HepG2 (cell line): ENCODE measurements around the gene TNKS1BP1. TPM values are rescaled to one million over a fixed set of nuclear protein-coding genes. Genes with fewer than 3 reads are reported as not detected.

Experiments used
- HNF4A ChIP-seq: sonication (generic); formaldehyde crosslinking; IDR thresholded peaks from 2 replicates; pipeline ENCODE4 v1.4.0; 2020; ENCODE audit warnings: missing genetic modification reagents
- HNRNPL ChIP-seq: fragments of 200-400 bp; formaldehyde crosslinking; IDR thresholded peaks from 2 replicates; pipeline ENCODE4 v1.6.1; 2017; ENCODE audit warnings: mild to moderate bottlenecking, low read depth, low read length
- JDP2 ChIP-seq: sonication (generic); formaldehyde crosslinking; IDR thresholded peaks from 2 replicates; pipeline ENCODE4 v1.8.1; 2022; ENCODE audit warnings: missing genetic modification reagents, borderline replicate concordance
- KAT2B ChIP-seq: fragments of 150-350 bp; IDR thresholded peaks from 2 replicates; pipeline ENCODE4 v1.6.1; 2014; ENCODE audit warnings: low read depth, low read length, borderline replicate concordance
- KDM2A ChIP-seq: sonication (generic); formaldehyde crosslinking; IDR thresholded peaks from 2 replicates; pipeline ENCODE4 v1.4.0; 2020; ENCODE audit warnings: low read depth, missing genetic modification reagents, borderline replicate concordance
- KLF15 ChIP-seq: sonication (generic); formaldehyde crosslinking; IDR thresholded peaks from 2 replicates; pipeline ENCODE4 v1.8.1; 2023; ENCODE audit warnings: borderline replicate concordance, mild to moderate bottlenecking, inconsistent platforms, missing genetic modification reagents, mixed read lengths
- NCOA2 ChIP-seq: sonication (generic); formaldehyde crosslinking; IDR thresholded peaks from 2 replicates; pipeline ENCODE4 v1.8.0; 2022; ENCODE audit warnings: inconsistent platforms
- NFIB ChIP-seq: sonication (generic); formaldehyde crosslinking; IDR thresholded peaks from 2 replicates; pipeline ENCODE4 v1.9.0; 2021; ENCODE audit warnings: missing genetic modification reagents, mild to moderate bottlenecking, borderline replicate concordance
- SMYD3 ChIP-seq: sonication (generic); formaldehyde crosslinking; IDR thresholded peaks from 2 replicates; pipeline ENCODE4 v1.8.1; 2023; ENCODE audit warnings: mild to moderate bottlenecking, missing genetic modification reagents
- SP2 ChIP-seq: sonication (generic); formaldehyde crosslinking; IDR thresholded peaks from 2 replicates; pipeline ENCODE4 v1.5.1; 2020; ENCODE audit warnings: mild to moderate bottlenecking, missing genetic modification reagents
- TBX3 ChIP-seq: fragments of 450-650 bp; IDR thresholded peaks from 2 replicates; pipeline ENCODE4 v1.6.1; 2017; ENCODE audit warnings: antibody characterized with exemption, mild to moderate bottlenecking, inconsistent platforms, borderline replicate concordance
- XBP1 ChIP-seq: sonication (generic); formaldehyde crosslinking; IDR thresholded peaks from 2 replicates; pipeline ENCODE4 v1.5.0; 2020; ENCODE audit warnings: missing genetic modification reagents
- ZBTB4 ChIP-seq: sonication (generic); formaldehyde crosslinking; IDR thresholded peaks from 2 replicates; pipeline ENCODE4 v1.4.0; 2020; ENCODE audit warnings: missing genetic modification reagents, mild to moderate bottlenecking, borderline replicate concordance
- ZMYM2 ChIP-seq: sonication (generic); formaldehyde crosslinking; IDR thresholded peaks from 2 replicates; pipeline ENCODE4 v1.8.0; 2022; ENCODE audit warnings: mild to moderate bottlenecking, missing genetic modification reagents
- ZNF678 ChIP-seq: sonication (generic); formaldehyde crosslinking; IDR thresholded peaks from 2 replicates; pipeline ENCODE4 v1.4.0; 2020; ENCODE audit warnings: mild to moderate bottlenecking, missing genetic modification reagents
- ZNF790 ChIP-seq: sonication (generic); formaldehyde crosslinking; IDR thresholded peaks from 2 replicates; pipeline ENCODE4 v1.8.0; 2022; ENCODE audit warnings: missing genetic modification reagents, mild to moderate bottlenecking, borderline replicate concordance
- polyA plus RNA-seq, 8 experiments: library from polyadenylated mRNA; depleted of rRNA in 3 of 8; stranded (reverse) in 7 of 8; unstranded in 1 of 8; fragments of >200 nt; fragmentation: Illumina TruSeq in 4 of 8; extraction: Trizol in 4 of 8; gene quantifications; 2 replicates each; pipeline versions ENCODE4 v1.2.1 to v1.2.3, GENCODE V29; 2011 to 2016; ENCODE audit warnings: low read depth in 4 of 8, missing spikeins in 1 of 8, mixed read lengths in 1 of 8; ENCODE audit not compliant: insufficient read depth in 1 of 8
- total RNA-seq, 5 experiments: library from RNA; depleted of rRNA; stranded (reverse); fragments of >200 nt; fragmentation: Illumina TruSeq; extraction: Trizol; gene quantifications; 2 replicates each; pipeline ENCODE4 v1.2.3, GENCODE V29; 2016; ENCODE audit warnings: low read depth in 1 of 5
- TF ChIP-seq, protein P1 (sequence below), 2 experiments: sonication (generic) in 1 of 2; formaldehyde crosslinking in 1 of 2; IDR thresholded peaks; 2 replicates each; pipeline versions ENCODE4 v1.4.0 to v1.6.1; 2016 to 2020; ENCODE audit warnings: borderline replicate concordance in 1 of 2, low read depth in 1 of 2, mild to moderate bottlenecking in 1 of 2, missing genetic modification reagents in 1 of 2
- TF ChIP-seq, protein P2 (sequence below): sonication (generic); formaldehyde crosslinking; IDR thresholded peaks from 2 replicates; pipeline ENCODE4 v1.4.0; 2020; ENCODE audit warnings: mild to moderate bottlenecking, low read depth, missing genetic modification reagents
- TF ChIP-seq, protein P3 (sequence below): IDR thresholded peaks from 2 replicates; pipeline ENCODE4 v1.6.1; 2012; ENCODE audit warnings: inconsistent platforms

TNKS1BP1 gene
- total and polyA plus RNA-seq, 2 of the 13 experiments (the other 11 are each of a cell fraction or from before 2014, with no cell fraction given): 13.7 to 15.0 TPM

DNA sequence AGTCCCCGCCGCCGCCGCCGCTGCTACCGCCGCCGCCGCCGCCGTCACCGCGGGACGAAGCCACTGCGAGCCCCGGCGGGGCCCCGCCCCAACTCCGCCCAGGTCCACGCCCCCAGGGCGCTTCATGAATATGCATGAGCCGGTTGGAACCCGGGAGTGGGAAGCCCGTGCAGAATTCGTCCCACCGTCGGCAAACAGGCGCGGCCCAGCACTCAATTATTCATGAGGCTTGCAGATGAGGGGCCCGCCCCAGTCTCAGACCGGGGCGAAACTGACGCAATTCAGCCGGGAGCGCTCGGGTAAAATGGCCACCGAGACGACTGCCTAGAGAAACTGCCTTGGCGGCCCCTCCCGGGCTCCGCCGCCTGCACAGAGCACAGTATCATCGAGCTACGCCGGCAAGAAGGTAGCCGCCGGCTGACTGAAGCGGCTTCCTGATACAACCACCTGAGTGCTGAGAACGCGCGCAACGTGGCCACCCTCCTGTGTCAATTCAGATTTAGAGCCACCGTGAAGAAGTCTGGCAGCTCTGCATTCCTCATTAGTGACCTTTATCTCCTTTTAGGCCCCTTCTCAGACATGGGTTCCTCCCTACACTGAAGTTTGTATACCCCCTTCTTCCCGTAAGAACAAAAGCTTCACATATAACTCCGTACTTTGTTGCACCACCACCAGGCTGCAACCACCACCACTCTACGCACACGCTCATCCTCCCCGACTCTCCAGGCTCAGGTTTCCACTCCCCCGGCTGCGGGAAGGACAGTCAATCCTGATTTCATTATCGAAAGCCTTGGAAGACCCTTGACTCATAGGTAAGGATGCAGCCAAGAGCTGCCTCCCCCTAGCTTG is at the start of gene TNKS1BP1 (continued):
- no peak; the same call in 1 of the 2 replicates for TF ChIP-seq ZBTB4
- TF ChIP-seq, protein P1, sequence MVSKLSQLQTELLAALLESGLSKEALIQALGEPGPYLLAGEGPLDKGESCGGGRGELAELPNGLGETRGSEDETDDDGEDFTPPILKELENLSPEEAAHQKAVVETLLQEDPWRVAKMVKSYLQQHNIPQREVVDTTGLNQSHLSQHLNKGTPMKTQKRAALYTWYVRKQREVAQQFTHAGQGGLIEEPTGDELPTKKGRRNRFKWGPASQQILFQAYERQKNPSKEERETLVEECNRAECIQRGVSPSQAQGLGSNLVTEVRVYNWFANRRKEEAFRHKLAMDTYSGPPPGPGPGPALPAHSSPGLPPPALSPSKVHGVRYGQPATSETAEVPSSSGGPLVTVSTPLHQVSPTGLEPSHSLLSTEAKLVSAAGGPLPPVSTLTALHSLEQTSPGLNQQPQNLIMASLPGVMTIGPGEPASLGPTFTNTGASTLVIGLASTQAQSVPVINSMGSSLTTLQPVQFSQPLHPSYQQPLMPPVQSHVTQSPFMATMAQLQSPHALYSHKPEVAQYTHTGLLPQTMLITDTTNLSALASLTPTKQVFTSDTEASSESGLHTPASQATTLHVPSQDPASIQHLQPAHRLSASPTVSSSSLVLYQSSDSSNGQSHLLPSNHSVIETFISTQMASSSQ (IDR thresholded peaks at IDR 0.05; ENCODE audit: low read depth): no peak
- TF ChIP-seq, protein P1 (CRISPR knock-in tag; IDR thresholded peaks at IDR 0.05; ENCODE audit: borderline replicate concordance): no peak
- TF ChIP-seq NFIB: no peak
- no peak for TF ChIP-seq NCOA2 (CRISPR knock-in tag)
- 0 out of 2 replicates have a peak, but pooled peaks have one; percentile 47 for TF ChIP-seq KLF15 (CRISPR knock-in tag)
- TF ChIP-seq ZNF790 (CRISPR knock-in tag): no peak
- 0 out of 2 replicates have a peak, but pooled peaks have one; percentile 54 for TF ChIP-seq HNRNPL
- TF ChIP-seq, protein P2, sequence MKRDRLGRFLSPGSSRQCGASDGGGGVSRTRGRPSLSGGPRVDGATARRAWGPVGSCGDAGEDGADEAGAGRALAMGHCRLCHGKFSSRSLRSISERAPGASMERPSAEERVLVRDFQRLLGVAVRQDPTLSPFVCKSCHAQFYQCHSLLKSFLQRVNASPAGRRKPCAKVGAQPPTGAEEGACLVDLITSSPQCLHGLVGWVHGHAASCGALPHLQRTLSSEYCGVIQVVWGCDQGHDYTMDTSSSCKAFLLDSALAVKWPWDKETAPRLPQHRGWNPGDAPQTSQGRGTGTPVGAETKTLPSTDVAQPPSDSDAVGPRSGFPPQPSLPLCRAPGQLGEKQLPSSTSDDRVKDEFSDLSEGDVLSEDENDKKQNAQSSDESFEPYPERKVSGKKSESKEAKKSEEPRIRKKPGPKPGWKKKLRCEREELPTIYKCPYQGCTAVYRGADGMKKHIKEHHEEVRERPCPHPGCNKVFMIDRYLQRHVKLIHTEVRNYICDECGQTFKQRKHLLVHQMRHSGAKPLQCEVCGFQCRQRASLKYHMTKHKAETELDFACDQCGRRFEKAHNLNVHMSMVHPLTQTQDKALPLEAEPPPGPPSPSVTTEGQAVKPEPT (CRISPR knock-in tag): no peak
- TF ChIP-seq TBX3: no peak
- TF ChIP-seq XBP1 (CRISPR knock-in tag): no peak
- peak; percentile 75; the same call in 1 of the 2 replicates for TF ChIP-seq KDM2A (CRISPR knock-in tag)
- no peak; the same call in 1 of the 2 replicates for TF ChIP-seq SMYD3 (CRISPR knock-in tag)
- no peak for TF ChIP-seq HNF4A (CRISPR knock-in tag)
- no peak for TF ChIP-seq KAT2B
- no peak for TF ChIP-seq JDP2 (CRISPR knock-in tag)
- TF ChIP-seq SP2 (CRISPR knock-in tag): no peak
- TF ChIP-seq, protein P3, sequence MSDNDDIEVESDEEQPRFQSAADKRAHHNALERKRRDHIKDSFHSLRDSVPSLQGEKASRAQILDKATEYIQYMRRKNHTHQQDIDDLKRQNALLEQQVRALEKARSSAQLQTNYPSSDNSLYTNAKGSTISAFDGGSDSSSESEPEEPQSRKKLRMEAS: peak; percentile 41
- no peak for TF ChIP-seq ZNF678 (CRISPR knock-in tag)
- TF ChIP-seq ZMYM2 (CRISPR knock-in tag): no peak
